Measurements from ENCODE around the gene ETS1. TPM values are rescaled to one million over a fixed set of nuclear protein-coding genes. Genes with fewer than 3 reads are reported as not detected.
A peak's percentile ranks its signal among the peaks of the same experiment; 100 is the strongest.

The ETS1 gene
- total and polyA plus RNA-seq, 5 donors from 2014 or later = 489 to 1,033 (median 577) TPM

DNA sequence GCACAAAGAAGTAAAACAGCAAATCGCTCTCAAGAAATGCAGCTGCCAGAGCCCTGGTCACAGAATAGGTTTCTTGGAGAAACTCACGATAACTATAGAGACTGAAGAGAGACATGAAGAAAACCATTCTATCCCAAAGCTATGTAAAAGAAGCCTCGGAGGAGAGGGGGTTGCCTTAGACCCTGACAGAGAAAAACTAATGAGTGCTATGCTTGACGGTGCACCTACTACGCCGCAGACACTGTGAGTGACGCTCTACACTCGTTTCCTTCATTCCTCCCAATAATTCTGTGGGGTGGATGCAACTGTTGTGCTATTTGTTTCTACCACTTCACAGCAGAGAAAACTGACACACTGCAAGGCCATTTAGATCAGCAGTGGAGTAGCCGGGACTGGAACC lies 121.8 kb downstream of the ETS1 start:
- ATAC-seq (ENCODE audit: low read depth in 2 of 2) = peak in 1 of 2 donors; percentile 18
- peak overlapping the region; percentile 81 for H3K4me3 ChIP-seq (ENCODE audit: low read depth, low read length)
- H3K27ac Mint-ChIP-seq = peak overlapping the region; percentile 95 to 99 (median 98)
- H3K4me1 ChIP-seq (ENCODE audit: control insufficient read depth, insufficient read depth, low read length, poor library complexity, severe bottlenecking) = peaks cover 88% of the 10 kb centered on the region
- no peaks in the 10 kb centered on the region for H3K9me3 ChIP-seq (ENCODE audit: control insufficient read depth in 2 of 2, low read length in 2 of 2)
- no peaks in the 10 kb centered on the region for H3K9me3 Mint-ChIP-seq
- H3K27me3 ChIP-seq (ENCODE audit: control insufficient read depth, insufficient read depth, low read length) = no peaks in the 10 kb centered on the region
- peaks cover 93% of the 10 kb centered on the region for H3K36me3 ChIP-seq (ENCODE audit: control insufficient read depth, insufficient read depth, low read length)
- peak overlapping the region; percentile 97 for H3K27ac ChIP-seq (ENCODE audit: insufficient read depth, low read length, poor library complexity, severe bottlenecking)
- peaks cover 45 to 100% (median 86%) of the 10 kb centered on the region in 4 donors for H3K4me1 Mint-ChIP-seq
- DNase-seq = no peak
- H3K4me3 Mint-ChIP-seq = peak overlapping the region; percentile 81 to 93 (median 84)
- peaks cover 7% of the 10 kb centered on the region for H3K27me3 Mint-ChIP-seq
- peaks cover 98% of the 10 kb centered on the region for H3K36me3 Mint-ChIP-seq

- Histone ChIP-seq H3K27me3 (ENCODE audit: control insufficient read depth, insufficient read depth, low read length) (no peaks in the 10 kb centered on the region), H3K27ac (ENCODE audit: insufficient read depth, low read length, poor library complexity, severe bottlenecking) (peak overlapping the region; percentile 97), H3K36me3 (ENCODE audit: control insufficient read depth, insufficient read depth, low read length) (peaks cover 98% of the 10 kb centered on the region), H3K4me3 (ENCODE audit: low read depth, low read length) (peak overlapping the region; percentile 81), H3K9me3 (ENCODE audit: control insufficient read depth in 2 of 2, low read length in 2 of 2) (no peaks in the 10 kb centered on the region), H3K4me1 (ENCODE audit: control insufficient read depth, insufficient read depth, low read length, poor library complexity, severe bottlenecking) (peaks cover 83% of the 10 kb centered on the region)
- Mint-ChIP-seq H3K27me3 (peaks cover 7% of the 10 kb centered on the region), H3K36me3 (peaks cover 99% of the 10 kb centered on the region), H3K4me1 (peaks cover 40 to 100% (median 87%) of the 10 kb centered on the region in 4 donors), H3K4me3 (peak overlapping the region; percentile 81 to 93 (median 84)), H3K9me3 (no peaks in the 10 kb centered on the region), H3K27ac (peak overlapping the region; percentile 95 to 99 (median 98))
- DNase-seq = no peak
- ATAC-seq (ENCODE audit: low read depth in 2 of 2) = no peak
Observed at GRCh38 chr11:128464878-128465450, 122.4 kb downstream of the ETS1 start.

GRCh38 chr11:128463979-128464378 lies 123.4 kb downstream of the ETS1 start:
- ATAC-seq (ENCODE audit: low read depth in 2 of 2) (no peak), DNase-seq (no peak)
- Mint-ChIP-seq H3K4me3 (peak overlapping the region; percentile 78 to 85 (median 82)), H3K9me3 (no peaks in the 10 kb centered on the region), H3K27me3 (peaks cover 7% of the 10 kb centered on the region), H3K4me1 (peaks cover 37 to 100% (median 81%) of the 10 kb centered on the region in 4 donors), H3K36me3 (peaks cover 97% of the 10 kb centered on the region), H3K27ac (peak overlapping the region; percentile 95 to 99 (median 98))
- H3K27me3 ChIP-seq (ENCODE audit: control insufficient read depth, insufficient read depth, low read length) = no peaks in the 10 kb centered on the region
- peak overlapping the region; percentile 97 for H3K27ac ChIP-seq (ENCODE audit: insufficient read depth, low read length, poor library complexity, severe bottlenecking)
- H3K4me1 ChIP-seq (ENCODE audit: control insufficient read depth, insufficient read depth, low read length, poor library complexity, severe bottlenecking) = peaks cover 73% of the 10 kb centered on the region
- H3K4me3 ChIP-seq (ENCODE audit: low read depth, low read length) = peak overlapping the region; percentile 81
- H3K9me3 ChIP-seq (ENCODE audit: control insufficient read depth in 2 of 2, low read length in 2 of 2) = no peaks in the 10 kb centered on the region
- peaks cover 97% of the 10 kb centered on the region for H3K36me3 ChIP-seq (ENCODE audit: control insufficient read depth, insufficient read depth, low read length)

- Histone ChIP-seq H3K9me3 (ENCODE audit: control insufficient read depth in 2 of 2, low read length in 2 of 2) (no peaks in the 10 kb centered on the region), H3K27me3 (ENCODE audit: control insufficient read depth, insufficient read depth, low read length) (no peaks in the 10 kb centered on the region), H3K36me3 (ENCODE audit: control insufficient read depth, insufficient read depth, low read length) (peaks cover 96% of the 10 kb centered on the region), H3K4me3 (ENCODE audit: low read depth, low read length) (peak overlapping the region; percentile 81), H3K27ac (ENCODE audit: insufficient read depth, low read length, poor library complexity, severe bottlenecking) (peak overlapping the region; percentile 97), H3K4me1 (ENCODE audit: control insufficient read depth, insufficient read depth, low read length, poor library complexity, severe bottlenecking) (peaks cover 67% of the 10 kb centered on the region)
- H3K27me3 Mint-ChIP-seq = peaks cover 7% of the 10 kb centered on the region
- no peak for ATAC-seq (ENCODE audit: low read depth in 2 of 2)
- H3K4me3 Mint-ChIP-seq = peak overlapping the region; percentile 78 to 85 (median 82)
- H3K9me3 Mint-ChIP-seq = no peaks in the 10 kb centered on the region
- peak overlapping the region; percentile 95 to 99 (median 98) for H3K27ac Mint-ChIP-seq
- no peak for DNase-seq
- H3K4me1 Mint-ChIP-seq = peaks cover 34 to 97% (median 78%) of the 10 kb centered on the region in 4 donors
- peaks cover 91% of the 10 kb centered on the region for H3K36me3 Mint-ChIP-seq
Observed at GRCh38 chr11:128463371-128463829, 124.0 kb downstream of the ETS1 start.

GRCh38 chr11:128462922-128463321 lies 124.4 kb downstream of the ETS1 start:
- Histone ChIP-seq H3K27me3 (ENCODE audit: control insufficient read depth, insufficient read depth, low read length) (no peaks in the 10 kb centered on the region), H3K27ac (ENCODE audit: insufficient read depth, low read length, poor library complexity, severe bottlenecking) (peak overlapping the region; percentile 97), H3K36me3 (ENCODE audit: control insufficient read depth, insufficient read depth, low read length) (peaks cover 96% of the 10 kb centered on the region), H3K4me1 (ENCODE audit: control insufficient read depth, insufficient read depth, low read length, poor library complexity, severe bottlenecking) (peaks cover 62% of the 10 kb centered on the region), H3K4me3 (ENCODE audit: low read depth, low read length) (peak overlapping the region; percentile 81), H3K9me3 (ENCODE audit: control insufficient read depth in 2 of 2, low read length in 2 of 2) (no peaks in the 10 kb centered on the region)
- peak in 1 of 3 donors; percentile 14 for DNase-seq
- Mint-ChIP-seq H3K4me3 (peak overlapping the region in 3 of 4 donors; percentile 81 to 85 (median 83)), H3K9me3 (no peaks in the 10 kb centered on the region), H3K27ac (peak overlapping the region; percentile 95 to 99 (median 98)), H3K27me3 (peaks cover 7% of the 10 kb centered on the region), H3K4me1 (peaks cover 32 to 96% (median 76%) of the 10 kb centered on the region in 4 donors), H3K36me3 (peaks cover 86% of the 10 kb centered on the region)
- ATAC-seq (ENCODE audit: low read depth in 2 of 2) = no peak

DNA sequence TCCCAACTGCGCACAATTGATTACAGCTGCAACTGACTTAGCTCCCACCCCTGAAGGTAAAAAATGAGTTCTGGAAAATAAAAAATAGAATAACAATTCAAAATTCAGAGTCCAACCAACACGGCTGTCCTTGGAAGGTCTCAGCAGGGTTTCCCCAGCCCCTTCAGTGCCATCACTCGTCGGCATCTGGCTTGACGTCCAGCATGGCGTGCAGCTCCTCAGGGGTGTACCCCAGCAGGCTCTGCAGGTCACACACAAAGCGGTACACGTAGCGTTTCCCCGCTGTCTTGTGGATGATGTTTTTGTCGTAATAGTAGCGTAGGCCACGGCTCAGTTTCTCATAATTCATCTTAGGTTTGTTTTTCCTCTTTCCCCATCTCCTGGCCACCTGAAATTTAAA lies 125.2 kb downstream of the ETS1 start:
- peaks cover 82% of the 10 kb centered on the region for H3K36me3 Mint-ChIP-seq
- DNase-seq = no peak
- no peaks in the 10 kb centered on the region for H3K27me3 ChIP-seq (ENCODE audit: control insufficient read depth, insufficient read depth, low read length)
- H3K4me1 Mint-ChIP-seq = peaks cover 32 to 92% (median 73%) of the 10 kb centered on the region in 4 donors
- H3K4me3 ChIP-seq (ENCODE audit: low read depth, low read length) = no peak overlapping the region
- H3K9me3 Mint-ChIP-seq = no peaks in the 10 kb centered on the region
- no peaks in the 10 kb centered on the region for H3K9me3 ChIP-seq (ENCODE audit: control insufficient read depth in 2 of 2, low read length in 2 of 2)
- peak overlapping the region; percentile 97 for H3K27ac ChIP-seq (ENCODE audit: insufficient read depth, low read length, poor library complexity, severe bottlenecking)
- H3K36me3 ChIP-seq (ENCODE audit: control insufficient read depth, insufficient read depth, low read length) = peaks cover 97% of the 10 kb centered on the region
- H3K27ac Mint-ChIP-seq = peak overlapping the region; percentile 95 to 99 (median 98)
- peaks cover 7% of the 10 kb centered on the region for H3K27me3 Mint-ChIP-seq
- no peak for ATAC-seq (ENCODE audit: low read depth in 2 of 2)
- peaks cover 55% of the 10 kb centered on the region for H3K4me1 ChIP-seq (ENCODE audit: control insufficient read depth, insufficient read depth, low read length, poor library complexity, severe bottlenecking)
- peak overlapping the region in 3 of 4 donors; percentile 81 to 85 (median 83) for H3K4me3 Mint-ChIP-seq

DNA sequence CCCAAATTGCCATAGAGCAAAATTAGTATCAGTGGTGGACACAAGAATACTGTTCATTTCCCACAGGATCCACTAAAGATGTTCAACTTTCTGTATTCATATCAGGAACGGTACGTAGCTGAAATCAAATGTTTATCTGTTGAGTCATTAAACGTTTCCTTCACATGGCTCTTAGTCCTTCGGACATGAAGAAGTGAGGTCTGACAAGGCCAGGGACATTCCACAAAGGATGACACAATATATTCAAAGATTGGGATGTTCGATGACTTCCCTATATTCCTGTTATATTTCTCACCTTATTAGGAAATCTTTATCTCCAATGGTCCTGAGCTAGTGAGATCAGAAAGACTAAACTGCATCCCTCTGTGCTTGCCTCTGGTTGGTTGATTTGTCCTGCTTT lies 129.0 kb downstream of the ETS1 start:
- peaks cover 19 to 92% (median 70%) of the 10 kb centered on the region in 4 donors for H3K4me1 Mint-ChIP-seq
- Histone ChIP-seq H3K4me1 (ENCODE audit: control insufficient read depth, insufficient read depth, low read length, poor library complexity, severe bottlenecking) (peaks cover 41% of the 10 kb centered on the region), H3K36me3 (ENCODE audit: control insufficient read depth, insufficient read depth, low read length) (peaks cover 74% of the 10 kb centered on the region), H3K4me3 (ENCODE audit: low read depth, low read length) (no peak overlapping the region), H3K27me3 (ENCODE audit: control insufficient read depth, insufficient read depth, low read length) (no peaks in the 10 kb centered on the region), H3K9me3 (ENCODE audit: control insufficient read depth in 2 of 2, low read length in 2 of 2) (no peaks in the 10 kb centered on the region), H3K27ac (ENCODE audit: insufficient read depth, low read length, poor library complexity, severe bottlenecking) (peak overlapping the region; percentile 5)
- no peaks in the 10 kb centered on the region for H3K9me3 Mint-ChIP-seq
- peak overlapping the region in 2 of 3 donors; percentile 35 to 54 for H3K27ac Mint-ChIP-seq
- H3K36me3 Mint-ChIP-seq = peaks cover 71% of the 10 kb centered on the region
- peak overlapping the region in 1 of 4 donors; percentile 12 for H3K4me3 Mint-ChIP-seq
- ATAC-seq (ENCODE audit: low read depth in 2 of 2) (no peak), DNase-seq (no peak)
- H3K27me3 Mint-ChIP-seq = no peaks in the 10 kb centered on the region

Data from CD4-positive, CD25-positive, alpha-beta regulatory T cell (primary cell).